CD4-positive, alpha-beta T cell treated with Interleukin-6 for 4 hours (primary cell): ENCODE data around the gene MYH4.

Source experiments
- DNase-seq: peaks from one replicate; pipeline ENCODE4 v3.0.0-alpha.2; 2020; ENCODE audit warnings: mixed read lengths

MYH4 gene

DNA sequence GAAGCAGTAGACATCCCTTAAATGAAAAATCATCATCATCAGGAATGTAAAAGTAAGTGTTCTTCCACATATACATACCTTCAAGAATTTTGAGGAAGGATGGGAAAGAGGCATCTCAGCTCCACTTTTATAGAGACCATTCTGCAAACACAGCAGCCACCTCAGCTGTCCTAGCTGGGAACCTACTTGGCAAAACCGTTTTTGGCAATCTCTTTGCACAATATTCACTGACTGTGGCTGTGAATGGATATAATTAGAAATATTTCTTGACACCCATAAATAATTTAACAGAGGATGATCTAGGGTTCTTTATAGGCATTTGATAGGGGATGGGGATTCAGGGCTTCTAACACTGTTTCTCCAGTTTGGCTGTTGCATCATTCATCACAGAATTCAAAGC lies at the start of gene MYH4:
Gene MYH4, minus strand, starts transcription at position 101 of the 400 bp plus-strand sequence. CDS start 2,814 bp downstream, outside the sequence.
- no peak for DNase-seq

DNA sequence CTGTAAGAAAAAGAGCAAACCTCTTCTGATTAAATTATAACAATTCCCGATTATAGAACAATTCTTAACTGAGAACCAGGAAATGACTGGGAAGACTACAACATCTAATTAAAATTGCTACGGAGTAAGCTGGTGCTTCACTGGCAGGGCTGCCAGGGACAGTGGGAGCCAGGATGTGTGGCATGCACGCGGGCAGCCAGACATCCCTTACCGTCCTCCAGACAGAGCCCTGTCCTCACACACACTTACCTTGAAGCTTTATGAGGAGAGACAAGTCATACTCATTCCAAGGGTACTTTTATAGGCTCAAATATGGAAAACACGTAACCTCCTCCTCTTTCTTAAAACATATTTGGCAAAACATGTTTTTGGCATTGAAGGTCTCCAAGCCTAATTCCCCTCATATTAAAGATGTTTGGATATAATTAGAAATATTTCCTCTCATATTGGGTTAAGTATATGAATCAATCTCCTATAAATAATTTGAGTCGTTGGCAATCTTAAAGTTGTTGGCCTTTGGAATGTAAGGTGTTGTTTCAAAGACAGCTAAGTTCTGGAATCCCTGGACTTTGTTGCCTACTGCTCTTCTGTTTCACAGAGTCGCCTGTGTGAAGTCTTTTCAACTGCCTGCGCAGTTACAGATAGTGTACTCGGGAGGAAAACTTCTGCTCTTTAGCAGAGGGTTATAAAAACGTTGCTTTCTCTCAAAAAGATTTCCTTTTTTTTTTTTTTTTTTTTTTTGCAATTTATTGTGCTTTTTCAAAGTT lies 49.1 kb upstream of the MYH4 start, which contains the start of gene MYH1:
Gene MYH1, minus strand, starts transcription at position 272 of the 767 bp plus-strand sequence. CDS start 1,900 bp downstream, outside the sequence.
- DNase-seq: no peak

DNA sequence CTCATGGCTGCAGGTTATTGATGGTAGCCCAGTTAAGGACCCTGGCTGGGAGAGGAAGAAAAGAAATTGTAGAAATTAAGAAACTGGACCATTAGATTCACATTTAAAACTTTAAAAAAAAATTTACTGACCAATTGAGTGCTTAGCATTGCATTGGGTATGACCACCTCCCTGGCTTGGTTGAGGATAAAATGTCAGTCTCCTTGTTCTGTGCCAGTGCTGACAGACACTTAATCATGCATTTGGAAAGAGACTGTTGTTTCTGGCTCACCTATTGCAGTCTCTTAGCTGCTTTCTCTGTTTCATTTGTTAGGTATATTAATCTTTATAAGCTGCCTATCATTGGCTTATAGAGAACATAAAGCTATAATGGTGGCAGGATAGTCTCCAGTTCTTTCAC lies 47.3 kb upstream of the MYH4 start:
- DNase-seq: no peak

DNA sequence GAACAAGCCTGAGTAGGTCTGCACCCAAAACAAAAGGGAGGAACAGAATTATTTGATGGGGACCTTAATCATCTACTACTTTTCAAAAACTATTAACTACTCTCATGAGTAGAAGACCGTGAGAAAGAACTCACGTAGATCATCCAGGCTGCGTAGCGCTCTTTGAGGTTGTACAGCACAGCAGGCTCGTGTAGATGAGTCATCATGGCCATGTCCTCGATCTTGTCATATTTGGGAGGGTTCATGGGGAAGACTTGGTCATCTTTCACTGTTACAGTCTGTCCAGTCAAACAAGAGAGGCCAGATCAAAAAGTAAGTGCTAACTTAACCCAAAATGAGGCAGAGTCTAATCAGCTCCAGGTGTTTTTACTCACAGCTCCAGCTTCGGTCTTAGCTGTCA lies 46.7 kb upstream of the MYH4 start:
- DNase-seq: no peak

DNA sequence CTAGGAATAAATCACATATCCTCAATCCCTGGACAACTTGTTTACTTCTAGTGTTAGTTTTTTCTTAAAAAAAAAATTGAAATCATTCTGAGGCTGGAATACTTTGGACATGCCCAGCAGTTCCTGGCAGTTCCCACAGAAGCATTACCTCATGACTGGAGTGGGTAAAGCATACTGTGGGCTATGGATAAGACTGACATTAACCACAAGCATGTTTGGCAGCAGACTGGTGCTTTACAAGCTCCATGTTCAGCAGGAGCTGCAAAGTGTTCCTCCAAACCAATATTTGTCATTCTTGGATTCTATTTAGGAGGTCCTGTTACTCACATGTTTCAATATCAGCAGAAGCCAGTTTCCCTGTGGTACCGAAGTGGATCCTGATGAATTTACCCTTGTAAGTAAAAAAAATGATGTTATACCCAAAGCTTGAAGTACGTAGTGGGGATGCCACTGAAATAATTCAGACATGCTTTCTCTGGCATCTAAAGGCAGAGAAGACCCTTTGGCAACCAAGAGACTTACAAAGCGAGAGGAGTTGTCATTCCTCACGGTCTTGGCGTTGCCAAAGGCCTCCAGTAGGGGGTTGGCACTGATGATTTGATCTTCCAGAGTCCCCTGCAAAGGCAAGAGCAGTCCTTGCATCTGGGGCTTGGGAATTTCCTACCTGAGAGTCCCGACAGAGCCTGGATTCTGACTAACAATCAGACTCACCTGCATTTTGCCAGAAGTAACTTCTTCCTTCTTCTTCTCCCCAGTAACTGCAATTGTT lies 44.1 kb upstream of the MYH4 start:
- no peak for DNase-seq

DNA sequence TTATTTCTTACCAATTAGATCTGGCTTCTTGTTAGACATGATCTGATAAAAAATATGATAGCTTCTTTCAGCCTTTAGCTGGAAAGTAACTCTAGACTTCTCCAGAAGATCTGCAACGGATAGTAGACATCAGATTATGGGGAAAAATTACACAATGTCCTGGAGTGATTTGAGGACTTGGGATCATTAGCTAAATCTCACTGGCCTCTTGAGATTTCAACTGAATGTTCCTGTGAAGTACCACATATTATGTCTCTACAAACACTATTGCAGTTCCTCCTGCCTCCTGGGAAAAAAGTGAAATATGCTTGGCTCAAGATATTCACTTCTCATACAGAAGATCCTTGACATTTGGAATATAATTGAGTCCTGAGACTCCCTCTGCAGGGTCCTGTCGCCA lies 43.5 kb upstream of the MYH4 start:
- DNase-seq: no peak

DNA sequence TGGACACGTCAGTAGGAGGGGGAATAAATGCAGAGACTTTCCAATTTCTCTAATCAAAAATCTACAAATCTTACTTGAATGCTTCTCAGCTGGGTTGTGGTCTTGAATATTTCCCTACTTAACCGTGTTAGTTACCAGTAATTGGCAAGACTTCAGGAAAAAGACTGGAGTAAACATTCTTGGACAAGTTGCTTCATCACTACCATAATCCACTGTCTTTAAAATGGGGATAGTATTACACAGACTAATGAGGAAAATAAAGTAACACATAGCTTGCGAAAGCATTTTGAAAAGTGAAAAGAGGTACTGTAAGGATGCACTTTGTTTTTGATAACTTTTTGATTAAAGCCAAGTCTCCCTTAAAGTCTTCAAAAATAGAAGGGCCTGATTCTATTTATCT lies 30.6 kb upstream of the MYH4 start:
- no peak for DNase-seq

DNA sequence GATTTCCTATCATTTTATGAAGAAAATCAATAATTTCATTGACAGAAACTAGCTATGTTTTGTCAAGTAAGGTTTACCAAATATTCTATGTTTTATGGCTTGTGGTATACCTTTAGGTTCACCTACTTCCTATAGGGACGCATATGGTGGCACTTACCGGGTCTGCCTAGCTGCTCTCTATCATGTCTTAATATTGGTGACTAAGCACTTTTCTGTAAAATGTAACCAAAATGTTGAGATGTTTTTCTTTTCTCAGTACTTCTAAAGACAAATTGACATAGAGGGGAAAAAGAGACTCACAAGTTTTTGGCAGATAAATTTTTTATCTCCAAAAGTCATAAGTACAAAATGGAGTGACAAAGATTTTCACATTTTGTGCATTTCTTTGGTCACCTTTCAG lies 22.6 kb upstream of the MYH4 start:
- DNase-seq: no peak

DNA sequence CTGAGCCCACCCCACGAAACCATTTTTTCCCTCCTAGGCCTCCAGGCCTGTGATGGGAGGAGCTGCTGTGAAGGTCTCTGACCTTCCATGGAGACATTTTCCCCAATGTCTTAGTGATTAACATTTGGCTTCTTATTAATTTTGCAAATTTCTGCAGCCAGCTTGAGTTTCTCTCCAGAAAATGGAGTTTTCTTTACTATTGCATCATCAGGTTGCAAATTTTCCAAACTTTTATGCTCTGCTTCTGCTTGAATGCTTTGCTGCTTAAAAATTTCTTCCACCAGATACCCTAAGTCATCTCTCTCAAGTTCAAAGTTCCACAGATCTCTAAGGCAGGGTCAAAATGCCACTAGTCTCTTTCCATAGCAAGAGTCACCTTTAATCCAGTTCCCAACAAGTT lies 12.9 kb upstream of the MYH4 start:
- DNase-seq: no peak

DNA sequence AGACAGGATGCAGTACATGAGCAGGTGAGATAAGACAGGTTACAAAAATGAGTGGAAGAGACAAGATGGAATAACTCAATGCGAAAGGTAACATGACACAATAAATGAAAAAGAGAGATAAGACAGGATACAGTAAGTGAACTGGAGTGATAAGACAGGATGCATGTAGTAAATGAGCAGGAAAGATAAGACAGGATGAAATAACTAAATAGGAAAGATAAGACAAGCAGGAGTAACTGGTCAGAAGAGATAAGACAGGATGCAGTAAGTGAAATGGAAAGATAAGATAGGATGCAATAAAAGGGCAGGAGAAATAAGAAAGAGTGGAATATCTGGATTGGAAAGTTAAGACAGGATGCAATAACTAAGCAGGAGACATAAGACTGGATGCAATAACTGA lies 8.3 kb upstream of the MYH4 start:
- no peak for DNase-seq

DNA sequence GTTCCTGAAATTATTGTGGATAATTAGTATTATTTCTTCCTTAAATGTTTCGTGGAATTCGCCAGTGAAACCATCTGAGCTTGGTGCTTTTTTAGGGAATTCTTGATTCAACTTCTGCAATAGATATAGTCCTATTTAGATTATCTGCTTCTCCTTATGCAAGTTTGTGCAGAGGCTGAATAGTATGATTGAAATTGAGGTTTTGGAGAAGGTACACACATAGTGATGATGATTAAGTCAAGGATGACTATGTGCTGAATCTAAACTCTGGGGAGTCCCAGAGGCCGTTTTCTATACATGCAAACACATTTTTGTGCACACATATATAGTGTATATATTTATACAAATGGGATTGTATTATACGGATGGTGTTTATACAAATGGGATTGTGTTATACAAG lies 5.2 kb upstream of the MYH4 start:
- DNase-seq: no peak

DNA sequence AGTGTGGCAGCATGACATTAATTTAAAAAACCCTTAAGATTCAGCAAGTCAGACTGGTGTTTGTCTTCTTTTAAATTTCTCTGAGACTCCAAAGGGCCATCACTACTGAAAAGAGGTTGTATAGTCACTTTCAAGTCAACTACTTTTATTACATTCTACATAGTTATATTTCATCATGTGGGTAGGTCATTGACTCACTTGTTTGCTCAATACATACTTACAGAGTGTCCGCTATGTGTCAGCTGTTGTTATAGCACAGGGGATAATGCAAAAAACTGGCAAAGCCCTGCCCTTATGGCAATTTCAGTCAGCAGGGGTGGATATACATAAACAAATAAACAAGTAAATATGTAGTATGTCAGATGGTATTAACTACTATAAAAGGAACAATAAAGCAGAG lies 2.5 kb upstream of the MYH4 start:
- no peak for DNase-seq

DNA sequence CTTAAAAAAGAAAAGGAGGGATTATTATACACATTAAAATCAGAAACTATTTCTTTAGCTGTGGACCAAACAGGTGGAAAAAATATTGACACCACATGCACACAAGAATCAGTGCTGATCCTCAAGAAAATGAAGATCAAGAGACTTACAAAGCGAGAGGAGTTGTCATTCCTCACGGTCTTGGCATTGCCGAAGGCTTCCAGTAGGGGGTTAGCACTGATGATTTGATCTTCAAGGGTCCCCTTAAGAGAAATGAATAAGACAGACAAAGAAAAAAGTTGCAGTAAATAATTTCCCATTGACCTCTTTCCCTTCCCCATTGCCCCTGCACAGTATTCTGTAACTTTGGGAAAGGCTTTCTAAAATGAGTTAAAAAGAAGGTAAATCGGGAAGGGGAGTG lies 6.0 kb downstream of the MYH4 start:
- DNase-seq: no peak

DNA sequence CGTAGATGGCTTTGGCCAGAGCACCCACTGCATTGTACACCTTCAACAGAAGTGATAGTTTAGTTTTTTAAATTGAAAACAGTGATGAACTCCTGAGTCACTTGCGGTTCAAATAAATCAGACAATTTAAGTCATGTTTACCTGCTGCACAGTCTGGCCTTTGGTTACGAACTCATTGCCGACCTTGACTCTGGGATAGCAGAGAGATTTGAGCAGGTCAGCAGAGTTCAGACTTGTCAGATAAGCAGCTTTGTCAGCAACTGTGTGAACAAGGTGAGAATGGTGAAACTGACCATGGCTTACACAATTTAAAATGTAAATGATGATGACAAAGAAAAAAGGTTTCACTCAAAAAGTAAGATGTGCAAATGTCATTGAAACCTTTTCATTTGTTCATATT lies 9.3 kb downstream of the MYH4 start:
- no peak for DNase-seq

DNA sequence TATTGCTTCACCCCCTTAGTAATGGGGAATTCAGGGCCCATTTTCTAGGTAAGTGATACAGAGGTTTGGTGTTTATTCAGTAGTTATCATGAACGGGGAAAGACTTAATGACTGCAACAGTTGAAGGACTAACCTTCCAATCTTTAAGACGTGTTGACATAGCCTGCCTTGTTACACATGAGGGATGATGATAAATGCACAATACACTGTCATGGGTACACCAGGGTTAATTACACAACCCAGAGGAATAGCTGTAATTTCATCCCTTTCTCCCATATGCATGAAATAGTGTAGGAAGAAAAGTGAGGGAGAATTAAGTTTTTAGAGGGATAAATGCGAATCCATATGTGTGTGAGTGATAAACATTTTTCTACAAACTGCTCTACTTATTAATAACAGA lies 10.7 kb downstream of the MYH4 start:
- no peak for DNase-seq

DNA sequence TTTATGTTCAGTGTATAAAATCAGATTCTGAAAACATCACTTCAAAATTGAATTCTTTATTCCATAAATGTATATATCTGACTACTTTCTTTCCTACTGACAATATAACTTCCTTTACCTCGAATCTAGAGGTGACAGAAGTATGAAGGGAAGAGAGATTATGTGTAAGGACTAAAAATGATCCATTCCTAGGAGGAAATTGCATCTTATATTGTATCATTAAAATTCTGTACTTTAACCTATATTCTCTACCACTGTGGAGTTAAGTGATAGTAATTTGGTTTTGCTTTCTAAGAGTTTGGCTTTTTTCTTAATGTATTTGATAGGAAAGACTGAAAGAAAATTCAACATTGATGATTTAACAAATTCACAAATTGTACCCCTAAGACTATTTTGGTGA lies 11.4 kb downstream of the MYH4 start:
- no peak for DNase-seq

DNA sequence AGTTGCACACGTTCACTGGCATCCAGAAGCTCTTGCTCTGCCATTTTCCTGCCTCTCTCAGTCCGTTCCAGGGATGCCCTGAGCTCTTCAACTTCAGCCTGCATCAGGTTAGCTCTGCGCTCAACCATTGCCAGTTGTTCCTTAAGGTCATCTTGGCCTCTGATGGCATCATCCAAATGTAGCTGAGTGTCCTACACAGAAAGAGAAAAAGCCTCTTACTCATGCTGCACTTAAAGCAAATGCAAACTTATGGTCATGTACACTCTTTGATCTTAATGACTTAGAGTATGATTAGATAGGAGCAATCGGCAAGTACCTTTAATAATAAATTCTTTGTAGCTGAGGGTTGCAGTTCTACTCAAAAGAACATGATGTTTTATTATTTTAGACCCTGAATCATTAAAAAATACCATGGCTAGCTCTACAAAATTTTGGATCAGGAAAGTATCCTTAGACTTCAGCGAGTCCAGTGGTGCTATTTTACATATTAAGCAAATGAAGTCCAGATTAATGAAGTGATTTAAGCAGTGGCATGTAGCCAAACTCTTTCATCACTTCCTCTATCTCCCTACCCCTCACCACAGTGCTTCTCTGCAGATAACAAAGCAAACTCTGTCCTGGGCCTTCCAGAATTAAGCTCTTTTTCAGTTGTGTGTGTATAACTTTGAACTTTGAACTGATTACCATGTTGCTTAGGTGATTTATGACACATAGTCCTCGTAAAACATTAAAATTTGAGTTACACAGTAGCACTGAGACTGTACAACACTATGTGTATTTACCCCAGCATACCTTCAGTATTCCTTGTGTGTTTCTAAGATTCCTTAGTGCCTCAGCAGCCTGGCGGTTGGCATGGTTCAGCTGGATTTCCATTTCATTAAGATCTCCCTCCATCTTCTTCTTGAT lies 22.1 kb downstream of the MYH4 start:
- no peak for DNase-seq

DNA sequence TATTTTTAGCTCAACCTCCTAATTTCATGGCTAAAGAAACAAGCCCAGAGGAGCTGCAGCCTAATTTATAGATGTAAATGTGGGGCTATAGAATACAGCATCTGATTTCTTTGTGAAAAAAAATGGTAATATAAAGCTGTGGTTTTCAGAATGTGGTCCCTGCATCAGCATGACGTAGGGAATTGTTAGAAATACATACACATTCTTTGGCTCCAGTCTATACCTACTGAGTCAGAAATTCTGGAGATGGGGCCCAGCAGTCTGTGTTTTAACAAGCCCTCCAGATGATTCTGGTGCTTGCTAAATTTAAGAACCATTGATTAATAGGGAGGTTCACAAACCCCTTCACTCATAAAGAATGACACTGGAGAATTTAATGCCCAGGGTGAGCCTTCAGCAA lies 29.5 kb downstream of the MYH4 start:
- DNase-seq: no peak

DNA sequence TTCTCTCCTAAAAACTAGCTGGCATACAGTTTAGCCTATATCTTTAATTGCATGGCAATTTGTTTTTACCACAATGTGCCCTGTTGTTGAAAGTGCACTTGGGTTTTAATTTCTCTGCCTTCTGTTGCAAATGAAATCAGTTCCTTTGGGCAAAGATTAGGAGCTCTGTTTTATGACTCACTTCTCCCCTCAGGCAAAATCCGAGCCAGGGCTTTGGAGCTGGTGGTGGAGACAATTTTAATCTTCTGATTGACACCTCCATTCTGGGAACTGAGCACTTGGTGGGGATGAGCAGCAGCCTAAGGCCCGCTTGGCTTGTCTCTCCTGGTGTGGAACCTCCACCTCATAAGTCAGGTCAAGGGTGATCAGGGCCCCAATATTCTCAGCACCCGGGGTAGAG lies 34.3 kb downstream of the MYH4 start:
- no peak for DNase-seq

DNA sequence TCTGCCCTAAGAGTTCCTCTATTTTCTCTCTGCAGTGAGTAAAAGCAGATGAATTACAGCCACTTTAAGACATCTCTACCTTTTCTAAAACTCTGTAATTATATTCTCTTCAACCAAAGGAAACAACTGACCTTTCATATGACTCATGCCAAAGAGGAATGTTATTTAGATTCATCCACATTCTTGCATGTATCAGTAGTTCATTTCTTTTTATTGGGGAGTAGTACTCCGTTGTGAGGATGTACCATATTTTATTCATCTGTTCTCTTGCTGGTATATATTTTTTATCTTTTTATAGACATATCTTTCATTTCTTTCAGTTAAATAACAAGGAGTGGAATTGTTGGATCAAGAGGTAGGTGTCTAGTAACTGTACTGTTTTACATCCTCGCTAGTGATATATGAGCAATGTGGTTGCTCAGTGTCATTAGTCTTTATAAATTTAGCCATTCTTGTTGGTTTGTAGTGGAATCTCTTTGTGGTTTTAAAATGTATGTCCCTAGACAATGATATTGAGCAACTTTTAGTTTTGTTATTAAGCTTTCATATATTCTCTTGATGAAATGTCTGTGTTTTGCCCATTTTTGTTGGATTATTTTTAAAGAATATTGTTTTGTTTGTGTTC lies 39.8 kb downstream of the MYH4 start:
- DNase-seq: no peak

DNA sequence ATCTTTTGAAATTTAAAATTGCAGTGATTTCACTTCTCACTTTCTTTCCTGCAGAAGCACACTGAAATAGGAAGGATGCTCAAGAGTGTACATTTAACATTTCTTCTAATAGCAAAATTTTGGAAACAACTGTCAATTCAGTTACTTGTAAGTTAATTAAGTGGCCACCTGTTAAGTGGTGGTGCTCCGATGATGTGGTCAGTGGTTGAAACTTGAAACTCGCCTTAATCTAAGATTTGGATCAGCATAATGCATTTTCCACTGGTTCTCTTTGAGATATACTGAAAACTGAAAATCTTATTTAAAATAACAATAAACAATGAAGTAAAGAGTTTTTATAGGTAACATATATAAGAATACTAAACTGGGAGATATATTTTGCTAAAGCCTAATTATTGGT lies 40.6 kb downstream of the MYH4 start:
- no peak for DNase-seq

DNA sequence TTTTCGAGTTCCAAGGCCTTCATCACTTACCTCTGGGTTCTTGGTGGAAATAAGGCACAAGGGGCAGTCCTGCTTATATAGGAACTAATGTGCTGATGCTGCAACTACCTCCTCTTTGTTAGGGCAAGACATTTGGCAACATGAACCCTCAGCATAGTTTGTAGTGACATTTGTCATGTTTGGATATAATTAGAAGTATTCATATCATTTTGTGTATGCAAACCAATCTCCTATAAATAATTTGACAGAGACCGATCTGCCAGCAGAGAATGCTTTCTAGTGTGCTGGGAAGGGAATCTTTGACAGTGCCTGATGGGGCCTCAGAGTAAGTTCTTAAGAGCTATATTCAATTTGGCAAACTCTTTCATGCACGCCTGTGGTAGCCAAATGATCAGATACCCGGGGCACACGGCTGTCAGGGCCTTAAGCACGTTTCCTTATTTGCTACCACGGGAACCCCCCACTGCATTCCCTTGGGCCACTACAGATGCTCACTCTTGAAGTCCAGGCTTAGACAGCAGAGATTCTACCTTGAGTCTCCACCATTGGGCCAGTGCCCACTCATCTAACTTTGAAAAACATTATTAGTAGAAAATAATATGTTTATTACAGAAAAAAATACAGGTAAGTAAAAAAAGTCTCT lies 47.3 kb downstream of the MYH4 start, which contains the start of gene MYH8:
Gene MYH8, minus strand, starts transcription at position 51 of the 643 bp plus-strand sequence. CDS start 1,723 bp downstream, outside the sequence.
- DNase-seq: no peak
